Gastroesophageal sphincter (tissue), 4 donors: ENCODE data around the gene KLHL18. TPM values are rescaled to one million over a fixed set of nuclear protein-coding genes. Genes with fewer than 3 reads are reported as not detected.
"Not testable (repeated sequence)": the region's sequence is repeated elsewhere in the genome, so short reads cannot be mapped to it uniquely, and the experiment has no call there.

ENCODE experiments used
- ATAC-seq: fragments of 150-250 bp; one replicate; pipeline ENCODE4 v1.9.1; 2016; ENCODE audit warnings: mild to moderate bottlenecking, moderate library complexity
- H3K27ac ChIP-seq, 4 donors: fragments of 200-600 bp; sonication (generic) in 3 of 4; 1 replicate in 3 of 4; 2 replicates in 1 of 4; pipeline ENCODE4 v1.5.1; 2016 to 2019
- H3K27me3 ChIP-seq: fragments of 200-600 bp; sonication (generic); one replicate; pipeline ENCODE4 v1.5.1; 2019
- H3K36me3 ChIP-seq, 2 donors: fragments of 200-600 bp; sonication (generic); one replicate each; pipeline ENCODE4 v1.5.1; 2019; ENCODE audit warnings: control low read depth in 1 of 2
- H3K4me1 ChIP-seq, 3 donors: fragments of 200-600 bp; sonication (generic); 1 replicate in 2 of 3; 2 replicates in 1 of 3; pipeline ENCODE4 v1.5.1; 2016 to 2019; ENCODE audit warnings: control low read depth in 2 of 3
- H3K4me3 ChIP-seq, 2 donors: fragments of 200-600 bp; sonication (generic); one replicate each; pipeline ENCODE4 v1.5.1; 2019; ENCODE audit warnings: mild to moderate bottlenecking in 1 of 2, moderate library complexity in 1 of 2
- H3K9me3 ChIP-seq, 3 donors: fragments of 200-600 bp; sonication (generic); one replicate each; pipeline ENCODE4 v1.5.1; 2017 to 2019; ENCODE audit warnings: control low read depth in 2 of 3
- CTCF ChIP-seq, 4 experiments: fragments of 200-600 bp in 2 of 4; fragments of 450-650 bp in 2 of 4; sonication (generic) in 1 of 4; IDR thresholded peaks; one replicate each; pipeline ENCODE4 v1.5.1; 2017 to 2019; ENCODE audit warnings: antibody characterized with exemption in 4 of 4, mild to moderate bottlenecking in 2 of 4, moderate library complexity in 2 of 4
- EP300 ChIP-seq: sonication (generic); formaldehyde crosslinking; IDR thresholded peaks from one replicate; pipeline ENCODE4 v1.6.1; 2017; ENCODE audit warnings: antibody characterized with exemption, mild to moderate bottlenecking
- POLR2A ChIP-seq, 2 donors: fragments of 450-650 bp; IDR thresholded peaks; one replicate each; pipeline ENCODE4 v1.6.1; 2017; ENCODE audit warnings: antibody characterized with exemption in 2 of 2, mild to moderate bottlenecking in 2 of 2, moderate library complexity in 1 of 2
- POLR2AphosphoS5 ChIP-seq: sonication (generic); formaldehyde crosslinking; IDR thresholded peaks from one replicate; pipeline ENCODE4 v1.6.1; 2017; ENCODE audit warnings: antibody characterized with exemption
- WGBS, 2 donors: methylation state at CpG; one replicate each; pipeline ENCODE4 v1.1.5; 2018; ENCODE audit warnings: low coverage in 1 of 2; 5-methylcytosine and 5-hydroxymethylcytosine counted together
- total RNA-seq, 4 donors: library from RNA; depleted of rRNA; stranded (reverse); fragments of >200 nt; gene quantifications; one replicate each; pipeline ENCODE4 v1.1.0, GENCODE V29; 2016

KLHL18 gene
- total RNA-seq, 4 donors from 2014 or later: 11.6 to 23.3 (median 15.6) TPM

- Histone ChIP-seq H3K27ac (no peak overlapping the region), H3K9me3 (no peaks in the 10 kb centered on the region), H3K4me1 (no peaks in the 10 kb centered on the region), H3K27me3 (no peaks in the 10 kb centered on the region), H3K36me3 (no peaks in the 10 kb centered on the region), H3K4me3 (no peak overlapping the region)
- 38 to 100% methylated on average over 2 of the region's 5 CpGs for WGBS, 2 donors
- TF ChIP-seq POLR2A (IDR thresholded peaks at IDR 0.05) (no peak), POLR2AphosphoS5 (no peak), CTCF (IDR thresholded peaks at IDR 0.05) (no peak), EP300 (no peak)
- ATAC-seq: no peak
Measured at GRCh38 chr3:47251689-47252088, 31.1 kb upstream of the KLHL18 start.

- H3K36me3 ChIP-seq, H3K4me3 ChIP-seq, ATAC-seq, H3K27me3 ChIP-seq, H3K27ac ChIP-seq, H3K4me1 ChIP-seq, H3K9me3 ChIP-seq: not testable (repeated sequence)
- WGBS, 2 donors: no CpG with 5 or more reads among the region's 25 CpGs
Measured at GRCh38 chr3:47256331-47256730, 26.4 kb upstream of the KLHL18 start.

GRCh38 chr3:47259114-47259513, 23.6 kb upstream of the KLHL18 start:
- TF ChIP-seq CTCF (IDR thresholded peaks at IDR 0.05): no peak
- TF ChIP-seq POLR2AphosphoS5: no peak
- TF ChIP-seq POLR2A (IDR thresholded peaks at IDR 0.05): no peak
- no peak for TF ChIP-seq EP300
- WGBS, 2 donors: 58% methylated on average over 2 of the region's 3 CpGs; no CpG with 5 or more reads in 1 of the 2 donors
- H3K4me3 ChIP-seq: no peak overlapping the region

GRCh38 chr3:47260605-47261004, 22.1 kb upstream of the KLHL18 start:
- no peak overlapping the region for H3K27ac ChIP-seq
- WGBS, 2 donors: 81 to 100% methylated on average over 1 to 3 of the region's 4 CpGs
- H3K9me3 ChIP-seq: no peaks in the 10 kb centered on the region
- ATAC-seq: no peak
- no peaks in the 10 kb centered on the region for H3K4me1 ChIP-seq
- no peaks in the 10 kb centered on the region for H3K27me3 ChIP-seq
- H3K4me3 ChIP-seq: no peak overlapping the region
- TF ChIP-seq POLR2A (IDR thresholded peaks at IDR 0.05) (no peak), CTCF (IDR thresholded peaks at IDR 0.05) (no peak), EP300 (no peak)
- peaks cover 0 to 6% of the 10 kb centered on the region in 2 donors for H3K36me3 ChIP-seq

More at GRCh38 chr3:47259114-47259513, 23.6 kb upstream of the KLHL18 start:
- Histone ChIP-seq H3K27ac (no peak overlapping the region), H3K4me1 (no peaks in the 10 kb centered on the region), H3K27me3 (no peaks in the 10 kb centered on the region), H3K9me3 (no peaks in the 10 kb centered on the region), H3K36me3 (no peaks in the 10 kb centered on the region)
- ATAC-seq: no peak

GRCh38 chr3:47261301-47261700, 21.4 kb upstream of the KLHL18 start:
- Histone ChIP-seq H3K27ac (no peak overlapping the region), H3K9me3 (no peaks in the 10 kb centered on the region), H3K4me3 (no peak overlapping the region), H3K4me1 (no peaks in the 10 kb centered on the region), H3K27me3 (no peaks in the 10 kb centered on the region), H3K36me3 (peaks cover 0 to 6% of the 10 kb centered on the region in 2 donors)
- no peak for TF ChIP-seq POLR2A (IDR thresholded peaks at IDR 0.05)
- TF ChIP-seq POLR2AphosphoS5: no peak
- no peak for TF ChIP-seq EP300
- TF ChIP-seq CTCF (IDR thresholded peaks at IDR 0.05): no peak
- 74% methylated on average over 3 of the region's 3 CpGs; no CpG with 5 or more reads in 1 of the 2 donors for WGBS, 2 donors
- ATAC-seq: no peak
